HFFc6 (cell line): ENCODE results near the gene PDE4A. TPM values are rescaled to one million over a fixed set of nuclear protein-coding genes. Genes with fewer than 3 reads are reported as not detected.
A peak's percentile ranks its signal among the peaks of the same experiment; 100 is the strongest.
"Not testable (repeated sequence)": the region's sequence is repeated elsewhere in the genome, so short reads cannot be mapped to it uniquely, and the experiment has no call there.

Source experiments
- DNase-seq: peaks from one replicate; pipeline ENCODE4 v3.0.0-alpha.2; 2018
- H3K27ac Mint-ChIP-seq: 2 replicates; pipeline ENCODE4 v1.8.0; 2020; ENCODE audit warnings: mild to moderate bottlenecking, mixed read lengths
- H3K27me3 Mint-ChIP-seq: 2 replicates; pipeline ENCODE4 v1.8.0; 2021; ENCODE audit warnings: mild to moderate bottlenecking, moderate library complexity, mixed read lengths; ENCODE audit not compliant: insufficient read depth
- H3K36me3 Mint-ChIP-seq: 2 replicates; pipeline ENCODE4 v1.8.0; 2021; ENCODE audit warnings: low read depth, mixed read lengths
- H3K4me1 Mint-ChIP-seq: 2 replicates; pipeline ENCODE4 v1.8.0; 2020; ENCODE audit warnings: low read depth, mixed read lengths
- H3K4me3 Mint-ChIP-seq: 2 replicates; pipeline ENCODE4 v1.8.0; 2020; ENCODE audit warnings: mild to moderate bottlenecking, moderate library complexity, mixed read lengths
- H3K9me3 Mint-ChIP-seq: 2 replicates; pipeline ENCODE4 v1.8.0; 2020; ENCODE audit warnings: mild to moderate bottlenecking, mixed read lengths
- long read RNA-seq: library from polyadenylated mRNA; unstranded; transcript quantifications from one replicate; pipeline ENCODE4 v2.0.0, GENCODE V29; 2019
- total RNA-seq, 6 experiments: library from RNA; stranded (reverse); fragmentation: NEBNext Ultra II Directional; extraction: Animal tissue kit (Norgen Biotek cat#: 25700); gene quantifications; 2 replicates in 1 of 6; 3 replicates in 5 of 6; pipeline ENCODE4 v1.2.3, GENCODE V29; 2021
- TF ChIP-seq, protein P1 (sequence below): fragments of 200-600 bp; sonication (generic); IDR thresholded peaks from 2 replicates; pipeline ENCODE4 v1.5.0; 2021; ENCODE audit warnings: antibody characterized with exemption, mild to moderate bottlenecking

PDE4A gene
- 10 to 100 TPM; 10.1 to 18.9 (median 10.8) TPM for total RNA-seq
- long read RNA-seq, partial matches to known transcripts = 1 of 11 reads
- long read RNA-seq, other reads (novel, unspliced or antisense) = 8 of 11 reads

- peak; percentile 24 for DNase-seq
- H3K9me3 Mint-ChIP-seq = no peaks in the 10 kb centered on the region
- H3K27ac Mint-ChIP-seq = peak within 1 kb of the TSS; percentile 65
- peak within 1 kb of the TSS; percentile 85 for H3K4me3 Mint-ChIP-seq
- no peaks in the 10 kb centered on the region for H3K36me3 Mint-ChIP-seq
- H3K4me1 Mint-ChIP-seq = peaks cover 54% of the 10 kb centered on the region
- TF ChIP-seq, protein P1, sequence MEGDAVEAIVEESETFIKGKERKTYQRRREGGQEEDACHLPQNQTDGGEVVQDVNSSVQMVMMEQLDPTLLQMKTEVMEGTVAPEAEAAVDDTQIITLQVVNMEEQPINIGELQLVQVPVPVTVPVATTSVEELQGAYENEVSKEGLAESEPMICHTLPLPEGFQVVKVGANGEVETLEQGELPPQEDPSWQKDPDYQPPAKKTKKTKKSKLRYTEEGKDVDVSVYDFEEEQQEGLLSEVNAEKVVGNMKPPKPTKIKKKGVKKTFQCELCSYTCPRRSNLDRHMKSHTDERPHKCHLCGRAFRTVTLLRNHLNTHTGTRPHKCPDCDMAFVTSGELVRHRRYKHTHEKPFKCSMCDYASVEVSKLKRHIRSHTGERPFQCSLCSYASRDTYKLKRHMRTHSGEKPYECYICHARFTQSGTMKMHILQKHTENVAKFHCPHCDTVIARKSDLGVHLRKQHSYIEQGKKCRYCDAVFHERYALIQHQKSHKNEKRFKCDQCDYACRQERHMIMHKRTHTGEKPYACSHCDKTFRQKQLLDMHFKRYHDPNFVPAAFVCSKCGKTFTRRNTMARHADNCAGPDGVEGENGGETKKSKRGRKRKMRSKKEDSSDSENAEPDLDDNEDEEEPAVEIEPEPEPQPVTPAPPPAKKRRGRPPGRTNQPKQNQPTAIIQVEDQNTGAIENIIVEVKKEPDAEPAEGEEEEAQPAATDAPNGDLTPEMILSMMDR = peak; percentile 78
- peaks cover 10% of the 10 kb centered on the region for H3K27me3 Mint-ChIP-seq
Measured at GRCh38 chr19:10420444-10421239, at the start of gene PDE4A. PDE4A (plus strand) TSS chr19:10420538; CDS start chr19:10420765, 227 bp downstream.

- H3K9me3 Mint-ChIP-seq = no peaks in the 10 kb centered on the region
- peaks cover 33% of the 10 kb centered on the region for H3K36me3 Mint-ChIP-seq
- no peak for DNase-seq
- H3K27me3 Mint-ChIP-seq = no peaks in the 10 kb centered on the region
- no peak overlapping the region for H3K27ac Mint-ChIP-seq
- TF ChIP-seq, protein P1 = no peak
- no peaks in the 10 kb centered on the region for H3K4me1 Mint-ChIP-seq
- no peak overlapping the region for H3K4me3 Mint-ChIP-seq
Measured at GRCh38 chr19:10372690-10373089, 47.6 kb upstream of the PDE4A start.

GRCh38 chr19:10374931-10375330, 45.4 kb upstream of the PDE4A start:
- H3K36me3 Mint-ChIP-seq = peaks cover 20% of the 10 kb centered on the region
- H3K27me3 Mint-ChIP-seq = no peaks in the 10 kb centered on the region; the same call in 1 of the 2 replicates
- DNase-seq = no peak
- peaks cover 10% of the 10 kb centered on the region for H3K4me1 Mint-ChIP-seq
- no peaks in the 10 kb centered on the region for H3K9me3 Mint-ChIP-seq
- TF ChIP-seq, protein P1 = no peak
- H3K4me3 Mint-ChIP-seq = no peak overlapping the region
- H3K27ac Mint-ChIP-seq = no peak overlapping the region

DNA sequence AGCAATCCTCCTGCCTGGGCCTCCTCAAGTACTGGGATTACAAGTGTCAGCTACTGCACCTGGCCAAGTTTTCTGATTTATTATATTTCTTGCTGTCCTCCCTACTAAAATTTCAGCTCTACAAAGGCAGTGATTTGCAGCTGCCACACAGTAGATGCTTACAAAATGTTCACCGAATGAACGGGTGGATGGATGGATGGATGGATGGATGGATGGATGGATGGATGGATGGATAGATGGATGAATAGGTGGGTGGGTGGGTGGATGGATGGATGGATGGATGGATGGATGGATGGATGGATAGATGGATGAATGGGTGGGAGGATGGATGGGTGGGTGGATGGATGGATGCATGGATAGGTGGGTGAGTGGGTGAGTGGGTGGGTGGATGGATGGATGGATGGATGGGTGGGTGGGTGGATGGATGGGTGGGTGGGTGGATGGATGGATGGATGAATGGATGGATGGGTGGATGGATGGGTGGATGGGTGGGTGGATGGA, 43.1 kb upstream of the PDE4A start:
- H3K36me3 Mint-ChIP-seq = peaks cover 20% of the 10 kb centered on the region
- not testable (repeated sequence) for H3K9me3 Mint-ChIP-seq, H3K4me3 Mint-ChIP-seq, H3K27me3 Mint-ChIP-seq, DNase-seq, H3K27ac Mint-ChIP-seq
- peaks cover 18% of the 10 kb centered on the region for H3K4me1 Mint-ChIP-seq

DNA sequence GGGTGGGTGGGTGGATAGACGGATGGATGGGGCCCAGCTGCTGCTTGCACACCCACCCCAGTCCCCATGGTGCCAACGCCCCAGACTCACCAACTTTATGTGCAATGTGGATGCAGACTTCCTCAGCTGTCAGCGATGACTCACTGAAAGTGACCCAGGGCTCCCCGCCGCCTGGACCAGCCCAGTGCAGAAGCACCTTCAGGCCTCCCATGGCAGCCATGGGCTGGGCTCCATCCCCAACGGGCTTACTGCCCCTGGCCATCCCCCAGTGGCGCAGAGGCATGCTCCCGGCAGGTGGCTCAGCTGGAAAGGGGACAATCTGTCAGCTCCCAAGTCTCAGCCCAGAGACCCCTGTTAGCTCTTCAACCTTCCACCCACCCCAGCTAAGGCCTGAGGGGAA, 42.2 kb upstream of the PDE4A start:
- H3K27ac Mint-ChIP-seq = no peak overlapping the region
- no peaks in the 10 kb centered on the region for H3K9me3 Mint-ChIP-seq
- H3K36me3 Mint-ChIP-seq = peaks cover 20% of the 10 kb centered on the region
- H3K4me3 Mint-ChIP-seq = no peak overlapping the region
- TF ChIP-seq, protein P1 = no peak
- no peak for DNase-seq
- peaks cover 18% of the 10 kb centered on the region for H3K4me1 Mint-ChIP-seq
- peaks cover 1% of the 10 kb centered on the region for H3K27me3 Mint-ChIP-seq

- no peak for DNase-seq
- H3K4me1 Mint-ChIP-seq = peaks cover 18% of the 10 kb centered on the region
- H3K36me3 Mint-ChIP-seq = peaks cover 14% of the 10 kb centered on the region
- TF ChIP-seq, protein P1 = no peak
- H3K9me3 Mint-ChIP-seq = no peaks in the 10 kb centered on the region
- H3K27ac Mint-ChIP-seq = peak overlapping the region; percentile 84
- H3K4me3 Mint-ChIP-seq = peak overlapping the region; percentile 98
- H3K27me3 Mint-ChIP-seq = peaks cover 1% of the 10 kb centered on the region
Measured at GRCh38 chr19:10379880-10380312, 40.4 kb upstream of the PDE4A start.
